CMK (cell line): Measurements from ENCODE around the gene SLCO1C1.
A peak's percentile ranks its signal among the peaks of the same experiment; 100 is the strongest.
"Not testable (repeated sequence)": the region's sequence is repeated elsewhere in the genome, so short reads cannot be mapped to it uniquely, and the experiment has no call there.

ENCODE experiments used
- DNase-seq: peaks from one replicate; pipeline ENCODE4 v3.0.0-alpha.2; 2010; ENCODE audit warnings: low read depth

Gene SLCO1C1, protein sequence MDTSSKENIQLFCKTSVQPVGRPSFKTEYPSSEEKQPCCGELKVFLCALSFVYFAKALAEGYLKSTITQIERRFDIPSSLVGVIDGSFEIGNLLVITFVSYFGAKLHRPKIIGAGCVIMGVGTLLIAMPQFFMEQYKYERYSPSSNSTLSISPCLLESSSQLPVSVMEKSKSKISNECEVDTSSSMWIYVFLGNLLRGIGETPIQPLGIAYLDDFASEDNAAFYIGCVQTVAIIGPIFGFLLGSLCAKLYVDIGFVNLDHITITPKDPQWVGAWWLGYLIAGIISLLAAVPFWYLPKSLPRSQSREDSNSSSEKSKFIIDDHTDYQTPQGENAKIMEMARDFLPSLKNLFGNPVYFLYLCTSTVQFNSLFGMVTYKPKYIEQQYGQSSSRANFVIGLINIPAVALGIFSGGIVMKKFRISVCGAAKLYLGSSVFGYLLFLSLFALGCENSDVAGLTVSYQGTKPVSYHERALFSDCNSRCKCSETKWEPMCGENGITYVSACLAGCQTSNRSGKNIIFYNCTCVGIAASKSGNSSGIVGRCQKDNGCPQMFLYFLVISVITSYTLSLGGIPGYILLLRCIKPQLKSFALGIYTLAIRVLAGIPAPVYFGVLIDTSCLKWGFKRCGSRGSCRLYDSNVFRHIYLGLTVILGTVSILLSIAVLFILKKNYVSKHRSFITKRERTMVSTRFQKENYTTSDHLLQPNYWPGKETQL

GRCh38 chr12:20695232-20695631 lies at the start of gene SLCO1C1:
Gene SLCO1C1, plus strand, starts transcription at chr12:20695332. Its CDS starts 4,245 bp downstream, at chr12:20699577.
- no peak for DNase-seq

GRCh38 chr12:20646239-20646827 lies 48.8 kb upstream of the SLCO1C1 start:
- no peak for DNase-seq

- DNase-seq = no peak
These were observed 41.3 kb upstream of the SLCO1C1 start for GRCh38 chr12:20653871-20654270.

DNA sequence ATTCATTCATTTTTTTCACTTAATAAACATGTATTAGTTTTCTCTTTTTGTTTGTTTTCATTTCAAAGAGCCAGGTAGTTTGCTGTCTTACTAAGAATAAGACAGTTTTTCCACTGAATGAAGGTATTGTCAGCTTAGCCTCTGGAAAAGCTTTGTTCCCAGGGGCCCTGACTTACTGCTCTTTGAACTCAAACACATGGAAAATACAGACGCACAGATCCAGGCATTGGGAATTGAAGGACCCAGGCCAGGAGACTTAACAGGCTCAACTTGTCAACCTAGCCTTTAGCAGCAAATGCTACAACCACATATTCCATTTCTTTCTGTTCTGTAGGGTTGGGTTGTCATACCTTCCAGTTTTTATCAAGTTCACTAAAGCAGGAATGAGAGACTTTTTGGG lies 38.5 kb upstream of the SLCO1C1 start:
- DNase-seq = no peak

- DNase-seq = no peak
These were observed 37.6 kb upstream of the SLCO1C1 start for GRCh38 chr12:20657496-20657895.

DNA sequence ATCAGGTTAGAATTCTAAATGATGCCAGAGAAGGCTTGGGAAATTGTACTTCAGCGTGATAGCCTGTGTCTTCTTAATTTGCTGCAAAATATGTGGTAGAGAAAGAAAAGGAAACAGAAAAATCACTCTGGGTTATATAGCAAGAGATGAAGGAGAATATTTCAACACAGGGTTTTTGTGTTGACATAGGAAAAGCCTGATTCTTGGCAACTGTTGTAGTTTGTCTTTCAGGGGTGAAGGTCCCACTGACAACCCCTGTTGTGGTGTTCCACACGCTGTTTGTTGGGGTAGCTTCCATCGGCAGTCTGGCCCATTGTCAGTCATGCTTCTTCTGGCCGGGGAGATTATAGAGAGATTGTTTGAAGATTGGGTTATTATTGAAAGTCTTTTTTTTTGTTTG lies 13.8 kb upstream of the SLCO1C1 start:
- DNase-seq = no peak

GRCh38 chr12:20696181-20696905 lies 1.2 kb downstream of the SLCO1C1 start:
- DNase-seq = no peak

DNA sequence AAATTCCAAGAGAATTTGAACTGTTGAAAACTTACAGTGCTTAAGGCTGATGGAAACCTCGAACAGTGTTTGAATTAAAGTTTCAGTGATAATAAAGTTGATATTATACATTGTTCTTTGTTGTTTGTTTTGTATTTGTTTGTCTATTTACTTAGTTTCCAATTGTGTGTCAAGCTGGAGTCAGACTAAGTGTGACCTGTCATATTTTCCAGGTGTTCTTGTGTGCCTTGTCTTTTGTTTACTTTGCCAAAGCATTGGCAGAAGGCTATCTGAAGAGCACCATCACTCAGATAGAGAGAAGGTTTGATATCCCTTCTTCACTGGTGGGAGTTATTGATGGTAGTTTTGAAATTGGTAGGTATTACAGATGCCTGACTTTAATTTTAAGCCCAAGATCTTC lies 6.0 kb downstream of the SLCO1C1 start:
- no peak for DNase-seq

DNA sequence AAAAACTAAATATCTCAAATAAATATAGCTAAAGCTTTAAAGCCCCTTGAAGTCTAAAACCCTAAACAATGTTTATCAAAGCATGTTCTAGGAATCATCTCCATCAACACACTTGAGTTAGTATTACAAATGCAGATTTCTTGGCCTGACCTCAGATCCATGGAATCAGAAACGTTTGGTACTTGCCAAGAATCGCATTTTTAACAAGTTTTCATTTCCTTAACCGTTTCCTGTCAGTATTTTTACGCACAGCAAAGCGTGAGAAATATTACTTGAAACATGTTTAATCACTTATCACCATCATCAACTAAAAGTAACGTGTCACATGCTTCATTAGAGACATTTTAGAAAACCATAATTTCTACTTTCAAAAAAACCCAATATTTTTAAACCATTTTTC lies 9.7 kb downstream of the SLCO1C1 start:
- DNase-seq = no peak

DNA sequence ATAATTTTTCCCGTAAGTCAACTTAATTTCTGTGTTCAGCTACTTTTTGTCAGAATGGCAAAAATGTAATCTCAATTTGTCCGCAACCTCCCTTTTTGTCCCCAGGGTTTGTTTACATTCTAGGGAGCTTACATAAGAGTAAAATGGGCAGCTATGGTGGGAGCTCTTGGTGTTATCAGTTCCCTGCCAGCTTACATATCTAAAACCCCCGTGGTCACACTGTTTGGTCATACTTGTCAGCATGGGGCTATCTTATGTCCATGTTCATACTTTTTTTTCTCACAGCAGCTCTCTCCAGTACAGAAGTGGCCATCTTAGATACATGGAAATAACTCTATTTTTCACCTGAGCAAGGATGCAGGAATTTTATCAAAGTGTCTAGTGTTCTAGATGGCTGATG lies 16.7 kb downstream of the SLCO1C1 start:
- DNase-seq = peak; percentile 37

- no peak for DNase-seq
These were observed 20.9 kb downstream of the SLCO1C1 start for GRCh38 chr12:20716037-20716436.

DNA sequence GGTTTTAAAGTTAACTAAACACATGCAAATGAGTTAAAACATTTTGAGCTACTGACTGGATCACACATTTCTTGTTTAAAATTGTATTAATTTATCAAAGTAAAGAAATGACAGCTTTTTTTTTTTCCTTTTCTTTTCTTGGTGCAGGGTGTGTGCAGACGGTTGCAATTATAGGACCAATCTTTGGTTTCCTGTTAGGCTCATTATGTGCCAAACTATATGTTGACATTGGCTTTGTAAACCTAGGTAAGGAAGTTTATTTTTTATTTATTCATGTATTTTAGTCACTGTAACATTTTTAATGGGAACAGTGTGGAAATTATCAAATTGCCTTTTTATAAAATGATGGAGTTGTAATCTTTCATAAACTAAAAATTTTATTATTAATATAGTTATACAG lies 21.9 kb downstream of the SLCO1C1 start:
- no peak for DNase-seq

- DNase-seq = no peak
These were observed 23.2 kb downstream of the SLCO1C1 start for GRCh38 chr12:20718294-20718693.

GRCh38 chr12:20722142-20722541 lies 27.0 kb downstream of the SLCO1C1 start:
- DNase-seq = no peak

- DNase-seq = no peak
These were observed 36.1 kb downstream of the SLCO1C1 start for GRCh38 chr12:20731274-20731673.

DNA sequence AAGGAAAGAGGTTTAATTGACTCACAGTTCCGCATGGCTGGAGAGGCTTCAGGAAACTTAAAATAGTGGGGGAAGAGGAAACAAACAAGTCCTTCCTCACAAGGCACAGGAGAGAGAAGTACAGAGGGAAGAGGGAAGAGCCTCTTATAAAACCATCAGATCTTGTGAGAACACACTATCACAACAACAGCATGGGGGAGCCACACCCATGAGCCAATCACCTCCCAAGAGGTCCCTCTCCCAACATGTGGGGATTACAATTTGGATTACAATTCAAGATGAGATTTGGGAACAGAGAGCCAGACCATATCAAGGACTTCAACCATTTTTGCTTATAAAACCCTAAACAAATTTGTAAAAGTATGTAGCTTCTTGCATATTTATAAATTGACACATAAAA lies 45.8 kb downstream of the SLCO1C1 start:
- no peak for DNase-seq

DNA sequence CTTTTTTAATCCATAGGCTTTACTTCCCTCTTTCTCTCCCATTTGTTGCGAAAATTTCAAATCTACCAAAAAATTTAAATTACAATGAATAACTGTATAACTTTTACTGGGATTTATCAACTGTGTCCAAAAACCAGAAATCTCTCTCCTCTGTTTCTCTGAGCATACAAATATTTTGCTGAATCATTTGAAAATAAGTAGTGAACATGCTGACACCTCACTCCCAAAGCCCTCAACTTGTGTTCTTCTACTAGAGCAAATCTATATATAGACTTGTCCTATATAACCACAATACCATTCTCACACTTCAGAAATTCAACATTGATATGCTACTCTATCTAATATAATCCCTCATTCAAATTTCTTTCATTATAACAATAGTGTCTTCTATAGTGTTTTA lies 53.1 kb downstream of the SLCO1C1 start:
- DNase-seq = no peak

DNA sequence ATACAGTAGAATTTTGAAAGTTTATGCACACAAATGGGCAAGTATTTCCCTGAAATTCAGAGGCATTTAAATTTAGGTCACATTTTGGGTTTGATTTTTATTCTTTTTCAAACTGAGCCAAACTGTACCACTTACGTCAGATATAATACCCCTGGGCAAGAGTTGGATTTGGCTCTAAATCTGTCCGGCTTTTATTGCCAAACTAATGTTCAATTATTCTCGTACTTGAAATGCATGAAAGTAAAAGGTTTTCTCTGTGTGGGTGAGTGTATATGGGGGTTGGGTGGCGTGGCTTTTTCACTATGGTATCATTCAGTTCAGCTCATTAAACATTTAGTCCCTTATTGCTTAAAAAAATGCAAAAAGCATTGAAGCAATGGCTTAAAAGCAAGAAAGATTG lies 55.9 kb downstream of the SLCO1C1 start:
- DNase-seq = no peak

GRCh38 chr12:20777420-20777819 lies 82.3 kb downstream of the SLCO1C1 start:
- DNase-seq = no peak

- DNase-seq = no peak
These were observed 83.8 kb downstream of the SLCO1C1 start for GRCh38 chr12:20778969-20779368.

GRCh38 chr12:20779971-20780370 lies 84.8 kb downstream of the SLCO1C1 start:
- DNase-seq = not testable (repeated sequence)

GRCh38 chr12:20783796-20784357 lies 88.7 kb downstream of the SLCO1C1 start:
- DNase-seq = not testable (repeated sequence)
